ENCODE measurements around the gene IL1B.

The IL1B gene

DNA sequence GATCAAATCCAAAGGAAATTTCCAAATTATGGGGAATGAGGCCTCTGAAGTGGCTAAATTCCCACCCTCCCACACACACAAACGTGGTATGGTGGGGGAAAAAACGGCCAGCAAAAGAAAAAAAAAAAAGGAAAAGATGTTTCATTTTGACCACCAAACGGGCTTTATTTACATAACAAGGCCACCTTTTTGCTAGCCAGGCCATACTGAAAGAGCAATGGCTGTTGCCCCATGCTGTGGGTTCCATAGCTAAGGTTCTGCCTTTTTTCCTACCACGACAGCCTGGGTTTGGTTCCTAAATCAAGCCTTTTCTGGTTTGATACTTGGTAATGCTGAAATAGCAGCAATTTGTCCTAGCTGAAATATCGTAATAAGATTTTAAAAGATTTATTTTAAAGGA is 14.0 kb upstream of the IL1B start:
- TF ChIP-seq TAF1 (IDR thresholded peaks at IDR 0.05; ENCODE audit: borderline replicate concordance, insufficient read depth, low read length) (no peak), FOXP2 (optimal IDR thresholded peaks at IDR 0.05; ENCODE audit: borderline replicate concordance, extremely low read depth, extremely low read length, insufficient read depth) (no peak), POLR2AphosphoS5 (IDR thresholded peaks at IDR 0.05; ENCODE audit: low read depth, low read length) (no peak), REST (IDR thresholded peaks at IDR 0.05; ENCODE audit: insufficient read depth in 1 of 2, low read depth in 2 of 2, low read length in 2 of 2) (no peak), SIN3A (IDR thresholded peaks at IDR 0.05; ENCODE audit: borderline replicate concordance, insufficient read depth, low read length) (no peak)

DNA sequence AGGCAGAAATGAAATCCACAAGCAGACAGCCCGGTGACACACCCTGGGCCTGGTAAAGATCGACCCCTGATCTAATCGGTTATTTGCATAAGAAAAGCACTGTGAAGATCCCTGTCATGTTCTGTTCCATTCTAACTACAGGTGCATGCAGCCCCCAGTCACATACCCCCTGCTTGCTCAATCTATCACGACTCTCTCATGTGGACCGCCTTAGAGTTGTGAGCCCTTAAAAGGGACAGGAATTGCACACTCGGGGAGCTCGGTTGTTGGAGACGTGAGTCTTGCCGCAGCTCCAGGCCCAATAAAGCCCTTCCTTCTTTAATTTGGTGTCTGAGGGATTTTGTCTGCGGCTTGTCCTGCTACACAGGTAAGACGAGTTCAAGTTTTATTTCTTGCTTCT is 13.4 kb upstream of the IL1B start:
- no peak for TF ChIP-seq POLR2AphosphoS5 (IDR thresholded peaks at IDR 0.05; ENCODE audit: low read depth, low read length)
- TF ChIP-seq SIN3A (IDR thresholded peaks at IDR 0.05; ENCODE audit: borderline replicate concordance, insufficient read depth, low read length) = no peak
- TF ChIP-seq FOXP2 (optimal IDR thresholded peaks at IDR 0.05; ENCODE audit: borderline replicate concordance, extremely low read depth, extremely low read length, insufficient read depth) = no peak
- TF ChIP-seq REST (IDR thresholded peaks at IDR 0.05; ENCODE audit: insufficient read depth in 1 of 2, low read depth in 2 of 2, low read length in 2 of 2) = no peak
- TF ChIP-seq TAF1 (IDR thresholded peaks at IDR 0.05; ENCODE audit: borderline replicate concordance, insufficient read depth, low read length) = no peak

DNA sequence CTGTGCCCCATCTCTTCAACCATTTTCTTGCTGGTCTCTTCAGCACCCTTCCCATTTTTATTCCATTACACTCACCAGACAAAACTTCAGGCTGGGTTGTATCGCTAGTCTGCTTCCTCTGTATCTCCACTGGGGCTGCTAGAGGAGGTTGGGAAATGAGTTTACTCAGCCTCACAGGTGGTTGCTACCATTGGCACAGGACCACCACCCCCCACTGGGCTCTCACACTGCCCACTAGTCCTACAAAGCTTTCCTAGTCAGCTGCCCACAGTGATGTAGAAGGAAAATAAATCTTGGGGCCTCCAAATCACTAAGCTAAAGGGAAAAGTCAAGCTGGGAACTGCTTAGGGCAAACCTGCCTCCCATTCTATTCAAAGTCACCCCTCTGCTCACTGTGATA is 12.3 kb upstream of the IL1B start:
- TF ChIP-seq REST (IDR thresholded peaks at IDR 0.05; ENCODE audit: insufficient read depth in 1 of 2, low read depth in 2 of 2, low read length in 2 of 2) (no peak), TAF1 (IDR thresholded peaks at IDR 0.05; ENCODE audit: borderline replicate concordance, insufficient read depth, low read length) (no peak), SIN3A (IDR thresholded peaks at IDR 0.05; ENCODE audit: borderline replicate concordance, insufficient read depth, low read length) (no peak), FOXP2 (optimal IDR thresholded peaks at IDR 0.05; ENCODE audit: borderline replicate concordance, extremely low read depth, extremely low read length, insufficient read depth) (no peak), POLR2AphosphoS5 (IDR thresholded peaks at IDR 0.05; ENCODE audit: low read depth, low read length) (no peak)

DNA sequence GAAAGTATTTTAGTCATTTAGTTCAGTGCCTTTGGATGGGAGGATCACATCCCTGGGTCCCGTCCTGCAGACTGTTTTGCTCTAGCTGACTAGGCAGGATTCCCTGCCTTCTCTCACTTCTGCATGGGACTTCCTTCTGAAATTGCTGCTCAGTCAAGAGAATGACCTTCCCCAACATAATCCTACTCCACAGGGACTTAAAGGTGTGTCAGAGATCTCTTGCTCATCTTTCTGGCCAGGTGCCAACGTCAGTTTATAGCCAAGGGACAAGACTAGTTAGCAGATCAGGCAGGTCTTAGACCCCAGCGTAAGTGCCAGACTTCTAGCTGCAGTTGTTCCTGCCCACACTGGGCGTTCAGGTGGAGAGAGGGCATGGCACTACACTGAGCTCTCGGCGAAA is 9.5 kb upstream of the IL1B start:
- TF ChIP-seq POLR2AphosphoS5 (IDR thresholded peaks at IDR 0.05; ENCODE audit: low read depth, low read length) (no peak), REST (IDR thresholded peaks at IDR 0.05; ENCODE audit: insufficient read depth in 1 of 2, low read depth in 2 of 2, low read length in 2 of 2) (no peak), FOXP2 (optimal IDR thresholded peaks at IDR 0.05; ENCODE audit: borderline replicate concordance, extremely low read depth, extremely low read length, insufficient read depth) (no peak), TAF1 (IDR thresholded peaks at IDR 0.05; ENCODE audit: borderline replicate concordance, insufficient read depth, low read length) (no peak), SIN3A (IDR thresholded peaks at IDR 0.05; ENCODE audit: borderline replicate concordance, insufficient read depth, low read length) (no peak)

GRCh38 chr2:112843836-112844235 is 7.3 kb upstream of the IL1B start:
- TF ChIP-seq TAF1 (IDR thresholded peaks at IDR 0.05; ENCODE audit: borderline replicate concordance, insufficient read depth, low read length) = no peak
- TF ChIP-seq REST (IDR thresholded peaks at IDR 0.05; ENCODE audit: insufficient read depth in 1 of 2, low read depth in 2 of 2, low read length in 2 of 2) = no peak
- no peak for TF ChIP-seq SIN3A (IDR thresholded peaks at IDR 0.05; ENCODE audit: borderline replicate concordance, insufficient read depth, low read length)
- no peak for TF ChIP-seq POLR2AphosphoS5 (IDR thresholded peaks at IDR 0.05; ENCODE audit: low read depth, low read length)
- TF ChIP-seq FOXP2 (optimal IDR thresholded peaks at IDR 0.05; ENCODE audit: borderline replicate concordance, extremely low read depth, extremely low read length, insufficient read depth) = no peak
